HG03135 (cell line): ENCODE data around the gene SPDEF.

Experiments used
- ATAC-seq: cut with Tn5 transposase; IDR thresholded peaks from one replicate; pipeline ENCODE4 v1.9.1; 2021; ENCODE audit warnings: mild to moderate bottlenecking, moderate library complexity; ENCODE audit not compliant: unreplicated experiment

SPDEF gene

GRCh38 chr6:34556031-34556471 is at the start of gene SPDEF:
TSS of gene SPDEF (minus strand) at chr6:34556329. CDS start at chr6:34544455, 11,874 bp downstream.
- ATAC-seq: no peak

DNA sequence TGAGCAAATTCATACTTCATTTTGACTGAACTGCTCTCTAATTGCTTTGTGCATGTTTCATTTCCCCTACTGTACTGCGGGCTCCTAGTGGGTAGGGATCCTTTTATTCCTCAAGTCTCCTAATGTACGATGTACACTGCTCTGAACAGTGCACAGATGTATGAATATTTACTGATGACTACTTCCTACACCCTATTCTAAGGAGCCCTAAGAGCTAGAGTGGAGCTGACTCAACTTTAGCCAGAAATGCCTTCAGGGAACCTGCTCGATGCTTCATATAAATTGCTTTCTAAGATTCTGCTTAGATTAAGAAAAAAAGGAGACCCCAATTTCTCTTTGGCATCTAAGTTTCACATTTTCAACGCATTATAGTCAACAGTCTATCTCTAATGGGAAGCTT is 47.6 kb upstream of the SPDEF start:
- no peak for ATAC-seq

DNA sequence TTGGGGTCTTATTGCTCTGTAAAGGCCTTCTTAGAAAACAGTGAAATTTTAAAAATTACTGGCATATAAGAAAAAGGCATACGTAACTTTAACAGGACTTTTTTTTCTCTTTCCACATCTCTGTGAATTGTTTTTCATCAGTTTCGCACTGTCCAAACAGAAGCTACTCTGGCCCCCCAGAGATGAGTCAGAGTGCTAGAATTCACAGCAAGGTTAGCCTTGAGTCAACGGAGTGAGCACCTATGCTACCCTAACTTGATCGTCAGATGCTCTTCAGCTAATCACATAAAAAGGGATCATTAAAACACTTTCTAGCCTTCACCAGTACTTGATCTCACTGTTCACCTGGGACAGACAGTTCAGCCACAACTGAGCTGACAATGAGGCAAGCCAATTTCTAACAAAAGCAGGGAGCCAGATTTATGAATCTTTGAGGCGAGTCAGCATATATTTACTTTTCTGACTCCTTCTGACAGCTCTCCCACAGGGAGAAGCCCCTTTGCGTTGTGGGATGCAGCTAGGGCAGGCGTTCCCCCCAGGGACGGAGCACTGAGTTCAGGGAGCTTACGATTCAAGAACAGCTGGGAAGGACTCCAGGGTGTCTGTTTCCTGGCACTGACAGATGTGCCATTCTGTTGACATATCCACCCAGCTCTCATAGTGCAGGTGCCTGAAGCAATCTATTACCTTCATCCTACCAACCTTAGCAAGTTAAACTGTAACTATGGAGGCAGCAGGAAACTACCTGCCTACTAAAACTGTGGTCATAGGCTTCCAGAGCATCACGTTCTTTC is 46.4 kb upstream of the SPDEF start:
- ATAC-seq: no peak

- no peak for ATAC-seq
These were observed 45.6 kb upstream of the SPDEF start for GRCh38 chr6:34601706-34602105.

- ATAC-seq: no peak
These were observed 44.7 kb upstream of the SPDEF start for GRCh38 chr6:34600796-34601195.

DNA sequence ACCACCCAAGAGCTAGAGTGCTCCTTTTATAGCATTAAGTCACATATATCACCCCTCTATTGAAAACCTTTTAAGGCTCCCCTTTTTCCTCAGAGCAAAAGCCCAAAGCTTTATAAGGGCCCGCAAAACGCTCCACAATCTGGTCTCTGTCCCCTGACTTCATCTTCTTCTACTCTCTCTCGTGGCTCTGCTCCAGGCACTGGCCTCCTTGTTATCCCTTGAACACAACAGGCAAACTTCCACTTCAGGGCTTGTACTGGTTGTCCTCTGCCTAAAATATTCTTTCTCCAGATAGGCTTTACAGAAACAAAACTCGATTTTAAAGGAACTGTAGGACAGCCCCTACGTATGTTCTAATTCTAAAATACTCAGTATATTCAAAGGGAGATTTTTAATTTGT is 44.0 kb upstream of the SPDEF start:
- no peak for ATAC-seq

DNA sequence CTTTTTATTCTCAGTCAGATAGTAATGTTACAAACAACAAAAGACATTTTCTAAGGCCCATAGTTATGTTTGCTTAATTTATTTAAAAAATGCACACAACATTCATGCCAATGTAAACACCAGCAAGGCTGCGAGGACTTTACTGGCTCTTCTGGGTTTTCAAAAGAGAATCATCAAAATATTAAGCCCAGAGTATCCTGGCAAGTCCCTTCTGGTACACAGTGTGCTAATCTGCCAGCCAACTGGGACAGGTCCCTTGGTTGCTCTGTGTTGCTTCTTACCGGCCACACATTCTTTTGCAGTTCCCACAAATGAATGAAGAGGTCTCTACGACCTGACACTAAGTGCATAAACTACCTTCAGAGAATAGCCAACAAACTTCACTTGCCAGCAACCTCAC is 42.6 kb upstream of the SPDEF start:
- ATAC-seq: no peak

- ATAC-seq: no peak
These were observed 41.6 kb upstream of the SPDEF start for GRCh38 chr6:34597605-34598353.

GRCh38 chr6:34596798-34597197 is 40.7 kb upstream of the SPDEF start:
- no peak for ATAC-seq

DNA sequence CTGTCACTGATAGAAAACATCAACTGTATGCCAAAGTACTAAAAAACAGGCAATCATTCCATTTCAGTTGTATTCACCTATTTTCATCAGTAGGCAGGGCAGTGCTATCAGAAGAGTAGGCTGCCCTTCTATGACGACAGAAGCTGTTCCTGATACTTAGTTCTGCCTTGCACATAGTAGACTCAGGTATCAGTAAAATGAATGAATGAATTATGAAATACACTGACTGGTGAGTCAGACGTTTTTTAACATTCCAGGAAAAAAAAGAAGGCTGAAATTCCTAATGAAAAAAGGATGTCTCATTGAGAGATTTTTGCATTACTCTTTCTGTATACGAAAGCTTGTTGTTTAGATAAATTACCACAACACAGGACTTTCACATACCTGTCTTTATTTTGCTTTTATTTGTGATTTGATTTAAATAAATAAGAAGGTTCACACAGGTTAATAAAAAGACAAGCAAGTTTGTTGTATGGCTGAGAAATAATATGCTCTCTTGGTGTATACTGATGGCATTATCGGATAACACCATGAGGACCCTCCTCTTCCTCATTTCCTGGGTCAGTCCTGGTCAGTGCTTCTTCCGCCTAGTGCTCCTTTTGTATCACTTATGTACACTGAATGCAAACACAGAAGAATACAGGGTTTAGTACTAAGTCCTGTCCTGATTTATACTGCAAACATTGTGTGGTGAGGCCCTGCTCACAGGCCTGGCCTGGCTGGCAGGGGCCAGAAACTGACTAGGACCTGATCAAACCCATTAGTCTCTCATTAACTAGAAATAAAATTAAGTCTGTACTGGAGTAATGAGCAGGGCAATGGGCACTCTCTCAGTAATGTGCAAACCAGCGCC is 39.4 kb upstream of the SPDEF start:
- ATAC-seq: no peak

DNA sequence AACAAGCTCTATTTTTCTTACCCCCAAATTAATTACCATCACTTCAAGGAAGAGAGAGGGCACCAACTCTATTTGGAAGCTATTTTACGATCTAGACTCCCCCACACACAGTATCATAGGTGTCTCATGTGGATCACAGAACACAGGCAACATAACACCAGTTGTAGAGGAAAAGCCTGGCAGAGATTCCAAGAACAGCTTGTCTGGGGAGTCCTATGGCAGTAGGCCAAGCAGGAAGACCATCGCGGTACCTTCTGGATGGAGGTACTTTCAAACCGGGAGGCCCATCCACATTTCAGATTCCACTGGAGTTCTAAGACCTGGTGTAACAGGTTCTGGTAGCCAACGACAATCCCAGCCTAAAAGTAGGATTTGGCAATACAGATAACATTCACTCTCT is 37.6 kb upstream of the SPDEF start:
- no peak for ATAC-seq

DNA sequence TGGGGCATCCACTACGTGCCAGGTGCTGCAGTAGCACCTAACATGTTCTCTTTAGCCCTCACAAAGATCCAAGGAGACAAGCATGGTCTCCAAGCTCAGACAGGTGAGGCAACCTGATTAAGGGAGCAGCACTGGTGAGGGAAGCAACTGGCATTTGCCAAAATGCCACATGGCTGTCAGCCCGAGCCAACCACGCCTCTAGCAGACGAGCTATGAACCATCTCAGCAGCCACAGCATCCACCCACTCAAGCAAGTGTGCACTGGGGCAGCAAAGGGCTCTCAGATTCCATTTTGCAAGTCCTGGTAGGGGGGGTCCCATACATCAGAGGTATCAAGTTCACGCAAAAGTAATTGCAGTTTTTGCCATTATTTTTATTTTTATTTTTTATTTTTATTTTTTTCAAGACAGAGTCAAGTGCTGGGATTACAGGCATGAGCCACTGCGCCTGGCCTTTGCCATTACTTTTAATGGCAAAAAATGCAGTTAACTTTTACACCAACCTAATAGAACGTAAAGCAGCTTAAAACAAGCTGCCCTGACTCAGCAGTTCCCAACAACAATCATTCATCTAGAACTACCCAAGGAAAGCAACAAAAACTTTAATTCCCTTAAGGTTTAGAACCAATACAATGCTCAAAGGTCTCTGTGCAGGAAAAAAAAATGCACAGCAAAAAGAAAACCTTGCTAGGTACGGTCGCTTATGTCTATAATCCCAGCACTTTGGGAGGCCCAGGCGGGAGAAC is 36.3 kb upstream of the SPDEF start:
- no peak for ATAC-seq

- no peak for ATAC-seq
These were observed 33.6 kb upstream of the SPDEF start for GRCh38 chr6:34589691-34590090.

- ATAC-seq: no peak
These were observed 33.0 kb upstream of the SPDEF start for GRCh38 chr6:34589140-34589539.

DNA sequence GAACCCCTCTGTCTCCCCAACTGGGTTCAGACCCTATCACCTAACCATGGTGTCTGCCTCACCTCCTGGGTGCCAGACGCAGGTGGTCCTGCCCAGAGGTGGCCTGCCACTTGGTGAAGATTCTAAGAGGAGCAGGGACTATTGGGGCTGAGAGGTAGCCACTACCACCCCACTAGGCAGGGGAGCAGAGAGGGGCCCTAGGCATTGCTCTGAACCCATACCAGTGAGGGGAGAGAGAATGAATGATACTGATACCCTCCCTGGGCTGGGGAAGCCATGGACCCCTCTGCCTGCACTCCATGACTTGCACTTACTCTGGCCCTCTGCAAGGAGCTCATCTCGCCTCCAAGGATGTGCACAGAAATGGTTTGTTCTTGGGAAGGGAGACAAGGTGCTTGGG is 31.7 kb upstream of the SPDEF start:
- no peak for ATAC-seq

GRCh38 chr6:34587325-34587724 is 31.2 kb upstream of the SPDEF start:
- ATAC-seq: no peak

- no peak for ATAC-seq
These were observed 30.4 kb upstream of the SPDEF start for GRCh38 chr6:34586327-34587040.

DNA sequence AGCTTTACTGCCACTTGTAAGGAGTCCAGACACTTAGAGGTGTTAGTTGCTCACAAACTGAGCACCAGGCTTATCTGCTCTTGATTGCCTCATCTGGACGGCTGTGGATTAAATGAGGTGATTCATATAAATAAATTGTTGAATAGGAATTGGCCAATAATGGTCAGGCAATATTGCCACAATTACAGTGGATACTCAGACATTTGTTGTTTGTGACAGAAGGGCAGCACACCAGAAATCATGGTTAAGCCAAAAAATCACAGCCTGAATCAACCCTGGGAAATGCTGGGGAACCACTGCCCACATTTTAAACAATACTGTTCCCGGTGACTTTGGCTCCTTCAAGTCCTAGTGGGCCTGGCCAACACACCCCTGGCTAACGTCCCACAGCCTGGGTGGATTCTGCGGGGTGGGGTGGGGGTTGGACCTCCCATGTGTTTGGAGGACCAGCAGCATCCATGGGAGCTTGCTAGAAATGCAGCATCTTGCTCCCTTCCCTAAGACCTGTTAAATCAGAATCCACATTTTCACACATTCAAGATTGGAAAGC is 29.5 kb upstream of the SPDEF start:
- no peak for ATAC-seq

GRCh38 chr6:34585108-34585507 is 29.0 kb upstream of the SPDEF start:
- ATAC-seq: no peak

DNA sequence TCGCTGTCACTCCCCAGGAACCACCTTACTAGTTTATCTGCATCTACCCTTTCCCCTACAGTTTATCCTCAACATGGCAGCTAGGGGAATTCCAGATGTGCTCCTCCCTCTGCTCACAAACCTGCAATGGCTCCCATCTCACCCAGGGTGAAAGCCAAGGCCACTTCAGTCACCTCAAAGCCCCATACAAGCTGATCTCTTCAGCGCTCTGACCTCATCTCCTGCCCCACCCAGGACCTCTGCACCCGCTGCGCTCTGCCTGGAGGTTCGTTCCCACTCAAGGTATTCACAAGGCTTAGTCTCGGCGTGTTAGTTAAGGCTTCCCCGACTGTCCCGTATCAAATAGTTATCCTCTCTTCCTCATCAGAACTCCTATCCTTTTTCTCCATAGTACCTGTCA is 28.6 kb upstream of the SPDEF start:
- no peak for ATAC-seq
